Spleen (tissue), 11 donors: ENCODE results near the gene SEPTIN3. TPM values are rescaled to one million over a fixed set of nuclear protein-coding genes. Genes with fewer than 3 reads are reported as not detected.

Experiments used
- DNase-seq: peaks from one replicate; pipeline ENCODE4 v3.0.0-alpha.2; 2020
- H3K27ac ChIP-seq, 8 donors: fragments of 200-600 bp; sonication (generic) in 7 of 8; 1 replicate in 4 of 8; 2 replicates in 4 of 8; pipeline versions ENCODE4 v1.5.0 to v1.8.0; 2016 to 2021; ENCODE audit warnings: inconsistent platforms in 4 of 8, mild to moderate bottlenecking in 4 of 8, moderate library complexity in 1 of 8
- H3K27me3 ChIP-seq, 7 donors: fragments of 200-600 bp; sonication (generic) in 6 of 7; replicated peaks in 1 of 7; 1 replicate in 4 of 7; 2 replicates in 3 of 7; pipeline versions ENCODE4 v1.5.0 to v1.8.0; 2016 to 2021; ENCODE audit warnings: inconsistent platforms in 3 of 7, mild to moderate bottlenecking in 1 of 7
- H3K36me3 ChIP-seq, 6 donors: fragments of 200-600 bp; sonication (generic) in 5 of 6; 1 replicate in 4 of 6; 2 replicates in 2 of 6; pipeline versions ENCODE4 v1.5.0 to v1.8.0; 2016 to 2021; ENCODE audit warnings: inconsistent platforms in 2 of 6
- H3K4me1 ChIP-seq, 6 donors: fragments of 200-600 bp; sonication (generic) in 5 of 6; 1 replicate in 3 of 6; 2 replicates in 3 of 6; pipeline versions ENCODE4 v1.5.0 to v1.8.0; 2016 to 2021; ENCODE audit warnings: inconsistent platforms in 3 of 6
- H3K4me3 ChIP-seq, 8 donors: fragments of 200-600 bp; sonication (generic) in 7 of 8; 1 replicate in 4 of 8; 2 replicates in 4 of 8; pipeline versions ENCODE4 v1.5.0 to v1.8.0; 2016 to 2021; ENCODE audit warnings: inconsistent platforms in 4 of 8, mild to moderate bottlenecking in 4 of 8, moderate library complexity in 2 of 8
- H3K9me3 ChIP-seq, 8 donors: fragments of 200-600 bp; sonication (generic) in 7 of 8; 1 replicate in 4 of 8; 2 replicates in 4 of 8; pipeline versions ENCODE4 v1.5.0 to v1.8.0; 2016 to 2021; ENCODE audit warnings: inconsistent platforms in 4 of 8
- POLR2A ChIP-seq, 3 donors: fragments of 450-650 bp; IDR thresholded peaks; one replicate each; pipeline ENCODE4 v1.5.1; 2017; ENCODE audit warnings: antibody characterized with exemption in 3 of 3, mild to moderate bottlenecking in 1 of 3
- POLR2AphosphoS5 ChIP-seq, 3 donors: sonication (generic); formaldehyde crosslinking; IDR thresholded peaks; one replicate each; pipeline ENCODE4 v1.5.1; 2017; ENCODE audit warnings: antibody characterized with exemption in 3 of 3
- WGBS, 5 donors: extraction: QIAGEN DNeasy Blood & Tissue Kit in 3 of 5; methylation state at CpG; one replicate each; pipeline versions ENCODE4 v1.1.5 to v1.1.7; 2013 to 2018; 5-methylcytosine and 5-hydroxymethylcytosine counted together
- intact Hi-C: fragments of 100-400 bp; cut with DNase I; formaldehyde crosslinking; loops from one replicate; pipeline ENCODE4 v1.15.0; 2023; ENCODE audit warnings: low total_unique reads
- polyA plus RNA-seq, 3 donors: library from polyadenylated mRNA; stranded (reverse); fragments of 200-250 nt; gene quantifications; one replicate each; pipeline ENCODE4 v1.2.1, GENCODE V29; 2013
- total RNA-seq, 7 donors: library from RNA; depleted of rRNA in 3 of 7; stranded (reverse); fragments of >200 nt in 3 of 7; fragmentation: NEBNext Ultra II Directional in 4 of 7; extraction: Animal tissue kit (Norgen Biotek cat#: 25700) in 4 of 7; gene quantifications; one replicate each; pipeline versions ENCODE4 v1.1.0 to v1.2.1, GENCODE V29; 2016 to 2021
- TF ChIP-seq, protein P1 (sequence below), 11 experiments: fragments of 200-600 bp in 7 of 11; fragments of 450-650 bp in 4 of 11; sonication (generic) in 4 of 11; IDR thresholded peaks in 8 of 11; conservative IDR thresholded peaks in 3 of 11; 1 replicate in 7 of 11; 2 replicates in 4 of 11; pipeline versions ENCODE4 v1.4.0 to v1.8.0; 2016 to 2021; ENCODE audit warnings: antibody characterized with exemption in 11 of 11, inconsistent platforms in 4 of 11, mild to moderate bottlenecking in 1 of 11
- donor health status: healthy with polysubstance abuse.
- donor health status: DM: no; HTN: no; CAD: no; lungs with moderate emphysema.
- donor health status: DM: no; HTN: no; CAD: no.
- donor health status: Bipolar disorder and iron deficiency.
- donor health status: healthy.
- donor health status: DM: no; HTN: no; CAD: no.
- donor health status: DM: yes; HTN: yes; CAD: no.

Gene SEPTIN3
- total and polyA plus RNA-seq, 10 donors = 0.07 to 1.0 (median 0.20) TPM

DNA sequence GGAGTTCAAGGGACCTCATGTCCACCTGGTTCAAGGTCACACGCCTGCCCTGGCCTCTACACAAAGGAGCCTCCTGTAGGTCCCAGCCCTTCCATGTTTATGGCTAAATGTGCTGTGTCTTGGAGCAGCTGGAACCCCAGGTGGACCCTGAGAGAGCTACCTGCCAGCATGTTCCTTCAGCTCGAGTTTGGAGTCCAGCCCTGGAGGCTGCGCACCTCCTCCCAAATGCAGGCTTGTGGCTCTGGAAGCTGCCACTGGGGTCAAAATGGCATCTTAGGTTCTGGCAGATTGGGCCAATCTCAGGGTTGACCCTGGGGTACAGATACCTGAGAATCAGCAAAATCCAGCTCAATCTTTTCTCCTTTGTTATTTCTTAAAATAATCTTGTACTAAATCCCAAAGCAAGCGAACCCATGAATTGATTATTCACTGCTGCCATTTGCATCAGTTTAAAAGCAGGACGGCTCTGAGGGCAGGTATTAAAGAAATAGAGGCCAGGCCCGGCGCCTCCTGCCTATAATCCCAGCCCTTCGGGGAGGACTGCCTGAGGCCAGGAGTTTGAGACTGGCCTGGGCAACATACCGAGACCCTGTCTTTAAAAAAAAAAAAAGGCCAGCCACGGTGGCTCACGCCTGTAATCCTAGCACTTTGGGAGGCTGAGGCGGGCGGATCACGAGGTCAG, 45.5 kb upstream of the SEPTIN3 start:
- intact Hi-C loops = no loop called here
- 84 to 93% (median 88%) methylated on average over 14 of the region's 14 CpGs for WGBS, 5 donors
- Histone ChIP-seq H3K27ac (peak overlapping the region in 6 of 8 donors; percentile 29 to 99 (median 92)), H3K27me3 (peaks cover 0 to 52% (median 20%) of the 10 kb centered on the region in 7 donors), H3K4me1 (peaks cover 9 to 100% (median 84%) of the 10 kb centered on the region in 6 donors), H3K36me3 (peaks cover 0 to 15% (median 0%) of the 10 kb centered on the region in 6 donors), H3K9me3 (no peaks in the 10 kb centered on the region), H3K4me3 (peak overlapping the region in 4 of 8 donors; percentile 5 to 84 (median 12))
- TF ChIP-seq, protein P1, sequence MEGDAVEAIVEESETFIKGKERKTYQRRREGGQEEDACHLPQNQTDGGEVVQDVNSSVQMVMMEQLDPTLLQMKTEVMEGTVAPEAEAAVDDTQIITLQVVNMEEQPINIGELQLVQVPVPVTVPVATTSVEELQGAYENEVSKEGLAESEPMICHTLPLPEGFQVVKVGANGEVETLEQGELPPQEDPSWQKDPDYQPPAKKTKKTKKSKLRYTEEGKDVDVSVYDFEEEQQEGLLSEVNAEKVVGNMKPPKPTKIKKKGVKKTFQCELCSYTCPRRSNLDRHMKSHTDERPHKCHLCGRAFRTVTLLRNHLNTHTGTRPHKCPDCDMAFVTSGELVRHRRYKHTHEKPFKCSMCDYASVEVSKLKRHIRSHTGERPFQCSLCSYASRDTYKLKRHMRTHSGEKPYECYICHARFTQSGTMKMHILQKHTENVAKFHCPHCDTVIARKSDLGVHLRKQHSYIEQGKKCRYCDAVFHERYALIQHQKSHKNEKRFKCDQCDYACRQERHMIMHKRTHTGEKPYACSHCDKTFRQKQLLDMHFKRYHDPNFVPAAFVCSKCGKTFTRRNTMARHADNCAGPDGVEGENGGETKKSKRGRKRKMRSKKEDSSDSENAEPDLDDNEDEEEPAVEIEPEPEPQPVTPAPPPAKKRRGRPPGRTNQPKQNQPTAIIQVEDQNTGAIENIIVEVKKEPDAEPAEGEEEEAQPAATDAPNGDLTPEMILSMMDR (IDR thresholded peaks at IDR 0.05 in 8 of 11, conservative IDR thresholded peaks at IDR 0.05 in 3 of 11) = no peak
- no peak for TF ChIP-seq POLR2A (IDR thresholded peaks at IDR 0.05)
- peak in 2 of 3 donors; percentile 0 to 32 for TF ChIP-seq POLR2AphosphoS5 (IDR thresholded peaks at IDR 0.05)
- no peak for DNase-seq

DNA sequence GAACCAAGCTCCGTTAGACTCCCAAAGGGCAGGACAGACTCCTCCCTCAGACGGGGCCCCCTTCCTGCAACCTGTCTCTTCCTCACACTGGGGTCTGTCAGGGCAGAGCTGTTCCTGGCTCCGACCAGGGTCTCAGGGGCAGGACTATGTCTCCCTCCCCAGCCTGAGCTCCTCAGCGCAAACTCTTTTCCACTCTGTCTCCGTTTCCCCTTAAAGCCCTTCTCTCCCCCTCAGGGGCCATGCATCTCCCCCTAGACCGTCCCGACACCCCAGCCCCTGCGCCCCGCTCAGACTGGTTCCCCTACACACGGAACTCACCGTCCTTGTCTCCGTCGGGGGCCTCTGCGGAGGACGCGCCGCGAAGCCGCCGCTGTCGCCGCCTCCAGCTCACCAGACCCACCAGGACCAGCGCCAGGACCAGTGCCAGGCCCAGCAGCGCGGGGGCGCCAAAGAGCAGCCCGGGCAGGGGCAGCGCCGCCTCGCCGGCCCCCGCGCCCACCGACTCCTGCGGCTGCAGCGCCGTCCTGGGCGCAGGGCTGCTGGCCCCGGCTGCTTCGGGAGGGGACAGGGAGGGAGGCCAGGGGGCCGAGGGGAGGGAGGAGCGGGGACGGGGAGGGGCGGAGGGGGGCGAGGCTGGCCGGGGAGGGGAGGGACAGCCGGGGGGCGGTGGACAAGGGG, 43.3 kb upstream of the SEPTIN3 start:
- DNase-seq = peak; percentile 95
- peaks cover 0 to 15% (median 0%) of the 10 kb centered on the region in 6 donors for H3K36me3 ChIP-seq
- WGBS, 5 donors = 2 to 7% (median 4%) methylated on average over 27 to 47 of the region's 48 CpGs
- peaks cover 0 to 100% (median 74%) of the 10 kb centered on the region in 6 donors for H3K4me1 ChIP-seq
- TF ChIP-seq, protein P1 (IDR thresholded peaks at IDR 0.05 in 8 of 11, conservative IDR thresholded peaks at IDR 0.05 in 3 of 11) = peak; percentile 51 to 92 (median 78)
- TF ChIP-seq POLR2A (IDR thresholded peaks at IDR 0.05) = no peak
- TF ChIP-seq POLR2AphosphoS5 (IDR thresholded peaks at IDR 0.05) = peak; percentile 6 to 58 (median 37)
- peaks cover 0 to 33% (median 20%) of the 10 kb centered on the region in 7 donors for H3K27me3 ChIP-seq
- intact Hi-C loops = no loop called here
- peak overlapping the region; percentile 31 to 84 (median 51) for H3K4me3 ChIP-seq
- peak overlapping the region; percentile 72 to 99 (median 92) for H3K27ac ChIP-seq
- no peaks in the 10 kb centered on the region for H3K9me3 ChIP-seq

DNA sequence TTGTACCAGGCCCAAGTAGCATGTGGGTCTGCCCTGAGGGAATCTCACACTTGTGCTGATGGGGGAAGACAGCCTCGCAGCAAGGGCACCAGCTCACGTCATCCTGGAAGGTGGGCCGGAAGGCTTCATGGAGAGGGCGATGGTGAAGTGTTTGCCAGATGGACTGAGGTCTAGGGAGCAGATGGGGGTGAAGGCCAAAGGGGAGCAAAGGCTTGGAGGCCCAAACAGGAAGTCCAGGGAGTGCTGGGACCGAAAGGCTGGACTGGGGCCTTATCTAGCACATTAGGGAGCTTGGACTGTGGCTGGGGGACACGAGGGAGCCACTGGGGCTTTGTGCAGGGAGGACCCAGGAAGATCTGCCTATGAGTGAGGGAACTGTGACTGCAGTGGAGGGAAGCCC, 41.4 kb upstream of the SEPTIN3 start:
- Histone ChIP-seq H3K4me3 (no peak overlapping the region), H3K4me1 (peaks cover 3 to 100% (median 76%) of the 10 kb centered on the region in 6 donors), H3K9me3 (no peaks in the 10 kb centered on the region), H3K36me3 (peaks cover 0 to 14% (median 0%) of the 10 kb centered on the region in 6 donors), H3K27me3 (peaks cover 0 to 33% (median 20%) of the 10 kb centered on the region in 7 donors), H3K27ac (peak overlapping the region; percentile 8 to 99 (median 92))
- peak; percentile 67 for DNase-seq
- TF ChIP-seq, protein P1 (IDR thresholded peaks at IDR 0.05 in 8 of 11, conservative IDR thresholded peaks at IDR 0.05 in 3 of 11) = no peak
- no peak for TF ChIP-seq POLR2AphosphoS5 (IDR thresholded peaks at IDR 0.05)
- intact Hi-C loops = no loop called here
- 67 to 80% (median 79%) methylated on average over 6 of the region's 6 CpGs for WGBS, 5 donors
